Astrocyte of the spinal cord (primary cell): ENCODE data around the gene PDE4C.

Source experiments
- DNase-seq: peaks from one replicate; pipeline ENCODE4 v3.0.0; 2011; ENCODE audit warnings: low read depth, low spot score
- H3K4me3 ChIP-seq: 2 replicates; pipeline ENCODE4 v1.5.1; 2011; ENCODE audit warnings: low read depth, mild to moderate bottlenecking, low read length, moderate library complexity
- in situ Hi-C: cut with HindIII; loops from 2 replicates; pipeline ENCODE4 v1.10.0; 2017; ENCODE audit warnings: low sequenced_read_pairs
- TF ChIP-seq, protein P1 (sequence below): IDR thresholded peaks from 2 replicates; pipeline ENCODE4 v1.5.1; 2012; ENCODE audit warnings: low read depth, mild to moderate bottlenecking, low read length, inconsistent platforms

The PDE4C gene

DNA sequence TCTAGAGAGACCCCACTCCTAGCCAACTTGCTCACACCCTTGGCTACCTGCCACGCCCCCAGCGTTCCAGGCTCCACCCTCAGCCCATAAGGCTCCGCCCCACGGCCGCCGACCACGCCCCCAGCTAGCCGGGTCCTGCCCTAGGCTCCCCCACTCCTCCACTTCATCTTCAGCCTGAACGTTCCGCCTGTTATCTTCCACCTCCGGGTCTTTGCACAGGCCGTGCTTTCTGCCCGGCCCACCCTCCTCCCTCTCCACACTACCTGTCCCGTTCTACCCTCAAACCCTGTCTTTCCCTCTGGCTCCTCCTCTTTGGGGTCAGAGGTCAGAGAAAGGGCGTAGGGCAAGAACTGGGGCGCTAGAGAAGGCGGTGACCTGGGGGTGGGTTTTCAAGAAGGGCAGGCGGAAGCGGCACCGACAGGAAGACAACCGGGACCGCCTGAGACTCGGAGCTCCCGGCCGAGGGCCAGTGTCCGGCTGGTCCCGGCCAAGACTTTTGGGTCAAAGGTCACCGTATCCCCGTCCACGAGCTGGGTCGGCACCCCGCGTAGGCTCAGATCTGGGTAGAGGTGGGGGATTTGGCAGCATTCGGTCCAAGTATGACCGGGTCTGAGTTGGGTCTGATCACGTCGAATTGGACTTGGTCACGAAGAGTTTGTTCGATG, 2.2 kb downstream of the PDE4C start:
- H3K4me3 ChIP-seq, result peak overlapping the region; percentile 42
- TF ChIP-seq, protein P1, sequence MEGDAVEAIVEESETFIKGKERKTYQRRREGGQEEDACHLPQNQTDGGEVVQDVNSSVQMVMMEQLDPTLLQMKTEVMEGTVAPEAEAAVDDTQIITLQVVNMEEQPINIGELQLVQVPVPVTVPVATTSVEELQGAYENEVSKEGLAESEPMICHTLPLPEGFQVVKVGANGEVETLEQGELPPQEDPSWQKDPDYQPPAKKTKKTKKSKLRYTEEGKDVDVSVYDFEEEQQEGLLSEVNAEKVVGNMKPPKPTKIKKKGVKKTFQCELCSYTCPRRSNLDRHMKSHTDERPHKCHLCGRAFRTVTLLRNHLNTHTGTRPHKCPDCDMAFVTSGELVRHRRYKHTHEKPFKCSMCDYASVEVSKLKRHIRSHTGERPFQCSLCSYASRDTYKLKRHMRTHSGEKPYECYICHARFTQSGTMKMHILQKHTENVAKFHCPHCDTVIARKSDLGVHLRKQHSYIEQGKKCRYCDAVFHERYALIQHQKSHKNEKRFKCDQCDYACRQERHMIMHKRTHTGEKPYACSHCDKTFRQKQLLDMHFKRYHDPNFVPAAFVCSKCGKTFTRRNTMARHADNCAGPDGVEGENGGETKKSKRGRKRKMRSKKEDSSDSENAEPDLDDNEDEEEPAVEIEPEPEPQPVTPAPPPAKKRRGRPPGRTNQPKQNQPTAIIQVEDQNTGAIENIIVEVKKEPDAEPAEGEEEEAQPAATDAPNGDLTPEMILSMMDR, result no peak
- in situ Hi-C loops, result no loop called here
- no peak for DNase-seq

DNA sequence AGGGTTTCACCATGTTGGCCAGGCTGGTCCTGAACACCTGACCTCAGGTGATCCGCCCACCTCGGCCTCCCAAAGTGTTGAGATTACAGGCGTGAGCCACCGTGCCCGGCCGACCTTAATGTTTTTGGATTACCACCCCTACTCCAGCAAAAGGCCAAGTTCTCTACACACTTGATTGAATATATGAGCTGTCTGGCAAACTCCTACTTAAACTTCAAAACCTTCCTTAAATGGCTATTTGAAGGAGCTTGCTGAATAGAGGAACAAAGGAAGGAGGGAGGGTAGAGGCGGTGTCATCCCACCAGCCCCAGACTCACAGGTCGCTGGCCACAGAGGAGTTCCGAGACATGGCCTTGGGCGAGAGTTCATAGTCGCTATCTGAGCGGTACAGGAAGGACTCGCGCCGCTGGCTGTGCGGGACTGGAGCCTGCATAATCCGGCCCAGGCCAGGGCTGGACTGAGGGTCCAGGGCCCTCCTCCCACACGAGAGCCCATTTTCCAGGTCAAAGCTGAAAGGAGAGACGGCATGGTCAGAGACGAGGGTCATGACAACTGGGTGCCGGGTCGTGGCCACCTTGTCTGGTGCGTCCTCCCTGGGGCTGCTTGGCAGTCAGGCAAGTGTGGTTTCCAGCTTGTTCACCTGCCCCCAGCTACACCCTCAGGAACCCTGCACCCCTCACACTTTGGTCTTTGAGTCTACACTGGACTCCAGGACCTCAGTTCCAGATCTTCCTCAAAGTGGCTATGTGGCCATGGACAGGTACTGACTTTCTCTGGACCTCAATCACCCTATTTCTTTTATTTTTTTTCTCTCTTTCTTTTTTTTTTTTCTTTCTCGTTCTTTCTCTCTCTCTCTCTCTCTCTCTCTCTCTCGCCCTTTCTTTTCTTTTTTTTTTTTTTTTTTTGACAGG, 4.2 kb downstream of the PDE4C start:
- TF ChIP-seq, protein P1, result no peak
- H3K4me3 ChIP-seq, result no peak overlapping the region
- in situ Hi-C loops, result no loop called here
- no peak for DNase-seq

DNA sequence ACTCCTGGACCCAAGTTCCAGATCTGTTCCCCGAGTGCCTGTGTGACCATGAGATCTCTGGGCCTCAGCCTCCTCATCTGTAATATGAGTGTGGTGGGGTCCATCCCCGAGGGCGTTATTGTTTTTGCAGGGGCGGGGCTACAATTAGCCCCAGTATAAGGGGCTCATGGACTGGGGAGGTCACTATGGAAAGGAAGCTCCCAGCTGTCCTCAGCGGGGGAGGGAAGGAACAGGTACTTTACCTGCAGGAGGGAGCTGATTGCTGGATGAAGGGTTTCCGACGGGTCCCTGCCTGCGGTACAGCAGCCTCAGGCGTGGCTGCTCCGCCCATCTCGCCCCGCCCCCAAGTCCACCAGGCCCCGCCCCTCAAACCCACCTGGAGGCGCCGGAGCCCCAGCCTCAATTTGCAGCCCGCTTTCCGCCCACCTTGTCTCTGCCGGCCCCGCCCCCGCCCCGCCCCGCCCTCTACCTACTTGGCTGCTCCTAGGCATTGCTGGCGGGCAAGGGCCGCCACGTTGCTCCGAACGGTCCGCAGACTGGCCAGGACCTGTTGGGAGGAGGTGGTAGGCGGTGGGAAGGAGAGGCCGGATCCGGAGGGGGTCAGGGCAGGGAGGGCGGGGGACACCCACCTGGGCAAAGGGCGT, 5.5 kb downstream of the PDE4C start:
- no peak for DNase-seq
- in situ Hi-C loops, result no loop called here
- no peak overlapping the region for H3K4me3 ChIP-seq
- TF ChIP-seq, protein P1, result no peak

DNA sequence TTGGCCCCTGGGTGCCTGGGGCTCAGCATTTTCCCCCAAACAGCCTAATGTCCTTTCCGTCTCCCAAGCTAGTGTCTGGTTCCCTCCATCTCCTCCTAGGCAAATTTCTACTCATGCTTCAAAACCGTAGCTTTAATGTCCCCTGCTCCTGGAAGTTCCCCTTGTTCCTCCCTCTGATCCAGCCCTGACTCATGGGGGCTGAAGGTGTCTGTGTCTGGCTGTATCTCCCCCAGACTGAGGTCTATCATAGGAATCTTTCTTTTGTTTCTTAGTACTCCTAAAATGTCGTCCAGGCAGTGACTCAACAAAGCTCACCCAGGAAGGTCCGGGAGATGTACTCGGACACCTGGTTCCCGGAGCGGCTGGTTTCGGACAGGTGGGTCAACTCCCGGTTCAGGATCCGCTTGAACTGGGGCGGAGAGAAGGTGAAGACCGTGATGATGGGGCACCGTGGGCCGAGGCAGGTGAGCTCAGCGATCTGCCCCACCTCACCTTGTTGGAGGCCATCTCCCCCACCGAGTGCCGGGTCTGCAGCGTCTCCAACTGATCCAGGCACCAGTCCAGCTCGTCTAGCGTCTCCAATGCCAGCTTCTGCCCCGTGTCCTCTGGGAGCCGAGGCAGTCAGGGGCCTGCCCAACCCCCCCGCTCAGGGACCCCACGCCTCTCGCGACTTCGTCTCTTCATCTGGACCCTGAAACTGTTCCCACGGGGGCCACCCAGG, 6.2 kb downstream of the PDE4C start:
- DNase-seq, result no peak
- in situ Hi-C loops, result no loop called here
- TF ChIP-seq, protein P1, result no peak
- H3K4me3 ChIP-seq, result no peak overlapping the region

DNA sequence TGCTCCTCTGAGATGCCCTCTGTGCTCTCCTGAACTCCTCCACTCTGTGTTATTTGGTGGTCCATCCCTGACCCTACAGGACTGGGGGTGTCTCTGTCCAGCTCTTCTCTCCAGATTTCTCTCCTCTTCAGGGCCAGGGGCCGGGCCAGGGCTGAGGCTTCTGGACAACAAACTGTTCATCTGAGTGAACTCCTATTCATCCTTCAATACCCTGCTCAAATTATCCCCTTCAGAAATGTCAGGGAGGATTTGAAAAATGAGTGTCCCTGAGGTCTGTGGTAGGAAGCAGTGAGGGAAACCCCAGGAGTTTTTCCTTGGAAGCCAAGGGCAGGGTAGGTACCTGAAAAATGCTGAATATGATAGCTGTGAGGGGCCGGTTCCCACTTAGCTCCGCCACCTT, 7.6 kb downstream of the PDE4C start:
- H3K4me3 ChIP-seq, result no peak overlapping the region
- DNase-seq, result no peak
- TF ChIP-seq, protein P1, result no peak
- in situ Hi-C loops, result no loop called here

DNA sequence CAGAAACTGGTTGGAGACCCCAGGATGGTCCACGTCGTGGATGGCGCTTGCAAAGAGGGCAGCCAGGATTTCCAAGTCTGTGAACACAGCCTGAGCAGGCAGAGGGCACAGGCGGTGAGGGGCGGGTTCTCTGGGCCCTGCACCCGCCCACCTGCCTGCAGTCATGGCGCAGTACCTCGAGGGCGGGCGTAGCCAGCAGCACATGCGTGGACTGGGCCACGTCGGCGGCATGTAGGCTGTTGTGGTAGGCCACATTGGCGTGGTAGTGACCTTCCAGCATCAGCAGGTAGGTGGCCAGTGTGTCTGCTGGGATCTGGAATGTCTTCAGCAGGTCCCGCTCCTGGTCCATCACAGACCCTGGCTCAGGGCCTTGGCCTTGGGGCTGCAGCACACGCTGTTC, 8.1 kb downstream of the PDE4C start:
- H3K4me3 ChIP-seq, result no peak overlapping the region
- in situ Hi-C loops, result no loop called here
- DNase-seq, result no peak
- TF ChIP-seq, protein P1, result no peak
